Chondrocyte (in vitro differentiated cells): ENCODE results near the gene GTF2A2. TPM values are rescaled to one million over a fixed set of nuclear protein-coding genes. Genes with fewer than 3 reads are reported as not detected.
A peak's percentile ranks its signal among the peaks of the same experiment; 100 is the strongest.

Source experiments
- DNase-seq: peaks from one replicate; pipeline ENCODE4 v3.0.0; 2021; ENCODE audit warnings: mixed read lengths, low spot score
- H3K27ac Mint-ChIP-seq: one replicate; pipeline ENCODE4 v1.8.0; 2021; ENCODE audit warnings: mild to moderate bottlenecking, moderate library complexity, mixed read lengths; ENCODE audit not compliant: unreplicated experiment
- H3K27me3 Mint-ChIP-seq: 2 replicates; pipeline ENCODE4 v1.8.0; 2021; ENCODE audit warnings: low read depth, mixed read lengths
- H3K36me3 Mint-ChIP-seq: 2 replicates; pipeline ENCODE4 v1.8.0; 2021; ENCODE audit warnings: low read depth, mixed read lengths
- H3K4me1 Mint-ChIP-seq: 2 replicates; pipeline ENCODE4 v1.8.0; 2021; ENCODE audit warnings: low read depth, mild to moderate bottlenecking, mixed read lengths
- H3K4me3 Mint-ChIP-seq: one replicate; pipeline ENCODE4 v1.8.0; 2021; ENCODE audit warnings: mild to moderate bottlenecking, moderate library complexity, mixed read lengths; ENCODE audit not compliant: unreplicated experiment
- H3K9me3 Mint-ChIP-seq: 2 replicates; pipeline ENCODE4 v1.8.0; 2021; ENCODE audit warnings: low read depth, mixed read lengths
- CTCF ChIP-seq: fragments of 200-600 bp; sonication (generic); IDR thresholded peaks from 2 replicates; pipeline ENCODE4 v1.5.0; 2021; ENCODE audit warnings: antibody characterized with exemption, mild to moderate bottlenecking, moderate library complexity
- total RNA-seq: library from RNA; stranded (reverse); gene quantifications from 3 replicates; pipeline ENCODE4 v1.2.1, GENCODE V29; 2021

GTF2A2 gene
- total RNA-seq, 1 donor from 2014 or later = 114 TPM

GRCh38 chr15:59616379-59616778, 40.9 kb downstream of the GTF2A2 start:
- TF ChIP-seq CTCF = no peak
- peaks cover 29% of the 10 kb centered on the region for H3K27me3 Mint-ChIP-seq
- no peak for DNase-seq
- H3K27ac Mint-ChIP-seq = no peak overlapping the region
- H3K36me3 Mint-ChIP-seq = no peaks in the 10 kb centered on the region
- H3K4me1 Mint-ChIP-seq = peaks cover 4% of the 10 kb centered on the region
- no peak overlapping the region for H3K4me3 Mint-ChIP-seq
- H3K9me3 Mint-ChIP-seq = no peaks in the 10 kb centered on the region

GRCh38 chr15:59615661-59616060, 41.7 kb downstream of the GTF2A2 start:
- no peak overlapping the region for H3K4me3 Mint-ChIP-seq
- TF ChIP-seq CTCF = no peak
- no peak overlapping the region for H3K27ac Mint-ChIP-seq
- H3K9me3 Mint-ChIP-seq = no peaks in the 10 kb centered on the region
- H3K36me3 Mint-ChIP-seq = no peaks in the 10 kb centered on the region
- peaks cover 29% of the 10 kb centered on the region for H3K27me3 Mint-ChIP-seq
- peaks cover 7% of the 10 kb centered on the region for H3K4me1 Mint-ChIP-seq
- no peak for DNase-seq

- Mint-ChIP-seq H3K36me3 (no peaks in the 10 kb centered on the region), H3K27ac (no peak overlapping the region), H3K9me3 (no peaks in the 10 kb centered on the region), H3K4me1 (peaks cover 7% of the 10 kb centered on the region), H3K4me3 (no peak overlapping the region), H3K27me3 (peaks cover 26% of the 10 kb centered on the region)
- DNase-seq = no peak
- TF ChIP-seq CTCF = no peak
Measured at GRCh38 chr15:59614153-59614552, 43.2 kb downstream of the GTF2A2 start.

GRCh38 chr15:59611276-59612260, 45.7 kb downstream of the GTF2A2 start, which contains the start of gene GCNT3:
Gene GCNT3 (plus strand): TSS chr15:59611783. CDS start chr15:59618239, 6,456 bp downstream.
- no peak within 1 kb of the TSS for H3K4me3 Mint-ChIP-seq
- H3K36me3 Mint-ChIP-seq = no peaks in the 10 kb centered on the region
- no peak for DNase-seq

More at GRCh38 chr15:59611276-59612260, 45.7 kb downstream of the GTF2A2 start, which contains the start of gene GCNT3:
- Mint-ChIP-seq H3K9me3 (no peaks in the 10 kb centered on the region), H3K4me1 (peaks cover 7% of the 10 kb centered on the region), H3K27ac (peak within 1 kb of the TSS; percentile 65), H3K27me3 (peaks cover 13% of the 10 kb centered on the region)
- TF ChIP-seq CTCF = no peak
